ENCODE measurements around the gene LEPROT. TPM values are rescaled to one million over a fixed set of nuclear protein-coding genes. Genes with fewer than 3 reads are reported as not detected.

Gene LEPROT
- total and polyA plus RNA-seq, 10 of the 15 experiments (the other 5 are each of a cell fraction or from before 2014, with no cell fraction given): 14.9 to 38.1 (median 17.4) TPM

GRCh38 chr1:65432918-65433317 is 12.4 kb downstream of the LEPROT start:
- FAIRE-seq (no peak), DNase-seq (ENCODE audit: low read depth, low spot score) (no peak), ATAC-seq (no peak)
- H3K36me3 ChIP-seq (ENCODE audit: control insufficient read depth in 2 of 2, insufficient read depth in 2 of 2, low read length in 1 of 2): peaks cover 0 to 11% of the 10 kb centered on the region in 2 experiments; a peak in 3 of 4 replicates
- in situ Hi-C loops (cut with MboI): no loop called here
- ChIA-PET SMC1A (ENCODE audit: uncharacterized antibody, unreplicated experiment) (interaction anchor here (1.4 kb wide), 1 partner anchor 14 kb away, joined by 4 read pairs; no protein-coding TSS in a partner anchor), RAD21 (ENCODE audit: unreplicated experiment) (no interaction called here), POLR2A (no interaction called here), CTCF (interaction anchor here (1.6 to 4.8 kb wide), 2 partner anchors 13 to 255 kb away, joined by 4 to 30 read pairs; no protein-coding TSS in a partner anchor)
- no peaks in the 10 kb centered on the region for H4K20me1 ChIP-seq (ENCODE audit: control insufficient read depth, insufficient read depth)
- intact Hi-C loops (cut with micrococcal nuclease; ENCODE audit: unreplicated experiment): loop anchor here (10.0 kb wide), 1 partner anchor 198 kb away; no protein-coding TSS in a partner anchor
- H3K79me2 ChIP-seq (ENCODE audit: control insufficient read depth, insufficient read depth, low read length): no peaks in the 10 kb centered on the region
- no peak overlapping the region for H2AFZ ChIP-seq (ENCODE audit: control insufficient read depth, low read depth, low read length)
- H3K4me3 ChIP-seq: no peak overlapping the region
- WGBS (ENCODE audit: insufficient coverage, insufficient replicate concordance, low lambda C conversion rate, missing lambda C conversion rate): 77% methylated on average over 8 of the region's 8 CpGs
- no peaks in the 10 kb centered on the region for H3K4me1 ChIP-seq (ENCODE audit: control insufficient read depth, insufficient read depth, low read length)
- TSS peak; percentile 11 for BruUV-seq (replicated peaks)
- H3K27ac ChIP-seq (ENCODE audit: control insufficient read depth, insufficient read depth): no peak overlapping the region
- no peaks in the 10 kb centered on the region for H3K27me3 ChIP-seq (replicated peaks in 1 of 2; ENCODE audit: control insufficient read depth in 2 of 2, insufficient read depth in 2 of 2, low read length in 1 of 2)
- H3K4me2 ChIP-seq (ENCODE audit: control insufficient read depth, insufficient read depth): no peak overlapping the region
- H3K9ac ChIP-seq (ENCODE audit: control insufficient read depth, insufficient read depth, low read length): no peak overlapping the region
- no peaks in the 10 kb centered on the region for H3K9me3 ChIP-seq (replicated peaks; ENCODE audit: control insufficient read depth, insufficient read depth, low read length)
- TF ChIP-seq, protein P1, sequence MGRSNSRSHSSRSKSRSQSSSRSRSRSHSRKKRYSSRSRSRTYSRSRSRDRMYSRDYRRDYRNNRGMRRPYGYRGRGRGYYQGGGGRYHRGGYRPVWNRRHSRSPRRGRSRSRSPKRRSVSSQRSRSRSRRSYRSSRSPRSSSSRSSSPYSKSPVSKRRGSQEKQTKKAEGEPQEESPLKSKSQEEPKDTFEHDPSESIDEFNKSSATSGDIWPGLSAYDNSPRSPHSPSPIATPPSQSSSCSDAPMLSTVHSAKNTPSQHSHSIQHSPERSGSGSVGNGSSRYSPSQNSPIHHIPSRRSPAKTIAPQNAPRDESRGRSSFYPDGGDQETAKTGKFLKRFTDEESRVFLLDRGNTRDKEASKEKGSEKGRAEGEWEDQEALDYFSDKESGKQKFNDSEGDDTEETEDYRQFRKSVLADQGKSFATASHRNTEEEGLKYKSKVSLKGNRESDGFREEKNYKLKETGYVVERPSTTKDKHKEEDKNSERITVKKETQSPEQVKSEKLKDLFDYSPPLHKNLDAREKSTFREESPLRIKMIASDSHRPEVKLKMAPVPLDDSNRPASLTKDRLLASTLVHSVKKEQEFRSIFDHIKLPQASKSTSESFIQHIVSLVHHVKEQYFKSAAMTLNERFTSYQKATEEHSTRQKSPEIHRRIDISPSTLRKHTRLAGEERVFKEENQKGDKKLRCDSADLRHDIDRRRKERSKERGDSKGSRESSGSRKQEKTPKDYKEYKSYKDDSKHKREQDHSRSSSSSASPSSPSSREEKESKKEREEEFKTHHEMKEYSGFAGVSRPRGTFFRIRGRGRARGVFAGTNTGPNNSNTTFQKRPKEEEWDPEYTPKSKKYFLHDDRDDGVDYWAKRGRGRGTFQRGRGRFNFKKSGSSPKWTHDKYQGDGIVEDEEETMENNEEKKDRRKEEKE (IDR thresholded peaks at IDR 0.05): no peak
- no peak for TF ChIP-seq ZNF217 (IDR thresholded peaks at IDR 0.05)
- TF ChIP-seq, protein P2, sequence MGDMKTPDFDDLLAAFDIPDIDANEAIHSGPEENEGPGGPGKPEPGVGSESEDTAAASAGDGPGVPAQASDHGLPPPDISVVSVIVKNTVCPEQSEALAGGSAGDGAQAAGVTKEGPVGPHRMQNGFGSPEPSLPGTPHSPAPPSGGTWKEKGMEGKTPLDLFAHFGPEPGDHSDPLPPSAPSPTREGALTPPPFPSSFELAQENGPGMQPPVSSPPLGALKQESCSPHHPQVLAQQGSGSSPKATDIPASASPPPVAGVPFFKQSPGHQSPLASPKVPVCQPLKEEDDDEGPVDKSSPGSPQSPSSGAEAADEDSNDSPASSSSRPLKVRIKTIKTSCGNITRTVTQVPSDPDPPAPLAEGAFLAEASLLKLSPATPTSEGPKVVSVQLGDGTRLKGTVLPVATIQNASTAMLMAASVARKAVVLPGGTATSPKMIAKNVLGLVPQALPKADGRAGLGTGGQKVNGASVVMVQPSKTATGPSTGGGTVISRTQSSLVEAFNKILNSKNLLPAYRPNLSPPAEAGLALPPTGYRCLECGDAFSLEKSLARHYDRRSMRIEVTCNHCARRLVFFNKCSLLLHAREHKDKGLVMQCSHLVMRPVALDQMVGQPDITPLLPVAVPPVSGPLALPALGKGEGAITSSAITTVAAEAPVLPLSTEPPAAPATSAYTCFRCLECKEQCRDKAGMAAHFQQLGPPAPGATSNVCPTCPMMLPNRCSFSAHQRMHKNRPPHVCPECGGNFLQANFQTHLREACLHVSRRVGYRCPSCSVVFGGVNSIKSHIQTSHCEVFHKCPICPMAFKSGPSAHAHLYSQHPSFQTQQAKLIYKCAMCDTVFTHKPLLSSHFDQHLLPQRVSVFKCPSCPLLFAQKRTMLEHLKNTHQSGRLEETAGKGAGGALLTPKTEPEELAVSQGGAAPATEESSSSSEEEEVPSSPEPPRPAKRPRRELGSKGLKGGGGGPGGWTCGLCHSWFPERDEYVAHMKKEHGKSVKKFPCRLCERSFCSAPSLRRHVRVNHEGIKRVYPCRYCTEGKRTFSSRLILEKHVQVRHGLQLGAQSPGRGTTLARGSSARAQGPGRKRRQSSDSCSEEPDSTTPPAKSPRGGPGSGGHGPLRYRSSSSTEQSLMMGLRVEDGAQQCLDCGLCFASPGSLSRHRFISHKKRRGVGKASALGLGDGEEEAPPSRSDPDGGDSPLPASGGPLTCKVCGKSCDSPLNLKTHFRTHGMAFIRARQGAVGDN (IDR thresholded peaks at IDR 0.05): no peak
- no peak for TF ChIP-seq SPI1 (IDR thresholded peaks at IDR 0.05; ENCODE audit: borderline replicate concordance, insufficient read depth, low read depth, low read length)
- no peak for TF ChIP-seq SMAD5 (IDR thresholded peaks at IDR 0.05; ENCODE audit: low read depth)
- no peak for TF ChIP-seq SKIL (IDR thresholded peaks at IDR 0.05; ENCODE audit: low read depth, poor library complexity, severe bottlenecking)
- no peak for TF ChIP-seq ESRRA (IDR thresholded peaks at IDR 0.05; ENCODE audit: low read length)
- no peak for TF ChIP-seq IKZF1 (conservative IDR thresholded peaks at IDR 0.05)
- TF ChIP-seq, protein P3, sequence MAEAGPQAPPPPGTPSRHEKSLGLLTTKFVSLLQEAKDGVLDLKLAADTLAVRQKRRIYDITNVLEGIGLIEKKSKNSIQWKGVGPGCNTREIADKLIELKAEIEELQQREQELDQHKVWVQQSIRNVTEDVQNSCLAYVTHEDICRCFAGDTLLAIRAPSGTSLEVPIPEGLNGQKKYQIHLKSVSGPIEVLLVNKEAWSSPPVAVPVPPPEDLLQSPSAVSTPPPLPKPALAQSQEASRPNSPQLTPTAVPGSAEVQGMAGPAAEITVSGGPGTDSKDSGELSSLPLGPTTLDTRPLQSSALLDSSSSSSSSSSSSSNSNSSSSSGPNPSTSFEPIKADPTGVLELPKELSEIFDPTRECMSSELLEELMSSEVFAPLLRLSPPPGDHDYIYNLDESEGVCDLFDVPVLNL (IDR thresholded peaks at IDR 0.05; ENCODE audit: low read depth, low read length): no peak
- no peak for TF ChIP-seq ZNF24 (IDR thresholded peaks at IDR 0.05)
- TF ChIP-seq, protein P4, sequence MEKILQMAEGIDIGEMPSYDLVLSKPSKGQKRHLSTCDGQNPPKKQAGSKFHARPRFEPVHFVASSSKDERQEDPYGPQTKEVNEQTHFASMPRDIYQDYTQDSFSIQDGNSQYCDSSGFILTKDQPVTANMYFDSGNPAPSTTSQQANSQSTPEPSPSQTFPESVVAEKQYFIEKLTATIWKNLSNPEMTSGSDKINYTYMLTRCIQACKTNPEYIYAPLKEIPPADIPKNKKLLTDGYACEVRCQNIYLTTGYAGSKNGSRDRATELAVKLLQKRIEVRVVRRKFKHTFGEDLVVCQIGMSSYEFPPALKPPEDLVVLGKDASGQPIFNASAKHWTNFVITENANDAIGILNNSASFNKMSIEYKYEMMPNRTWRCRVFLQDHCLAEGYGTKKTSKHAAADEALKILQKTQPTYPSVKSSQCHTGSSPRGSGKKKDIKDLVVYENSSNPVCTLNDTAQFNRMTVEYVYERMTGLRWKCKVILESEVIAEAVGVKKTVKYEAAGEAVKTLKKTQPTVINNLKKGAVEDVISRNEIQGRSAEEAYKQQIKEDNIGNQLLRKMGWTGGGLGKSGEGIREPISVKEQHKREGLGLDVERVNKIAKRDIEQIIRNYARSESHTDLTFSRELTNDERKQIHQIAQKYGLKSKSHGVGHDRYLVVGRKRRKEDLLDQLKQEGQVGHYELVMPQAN (conservative IDR thresholded peaks at IDR 0.05): no peak
